Left renal cortex interstitium (tissue), 4 donors: ENCODE measurements around the gene HOXB7. TPM values are rescaled to one million over a fixed set of nuclear protein-coding genes. Genes with fewer than 3 reads are reported as not detected.

Experiments used
- DNase-seq, 4 donors: peaks; one replicate each; pipeline ENCODE4 v3.0.0-alpha.2; 2013; ENCODE audit warnings: low read depth in 4 of 4, low spot score in 2 of 4, missing footprints in 1 of 4
- polyA plus RNA-seq, 4 donors: library from polyadenylated mRNA; unstranded; fragments of 120-200 nt; gene quantifications; one replicate each; pipeline ENCODE4 v1.2.1, GENCODE V29; 2013; ENCODE audit not compliant: insufficient read length in 4 of 4

The HOXB7 gene
- polyA plus RNA-seq, 4 donors = 45.7 to 64.9 (median 51.8) TPM

- no peak for DNase-seq
These were observed 13.4 kb downstream of the HOXB7 start for GRCh38 chr17:48597528-48597777.

- DNase-seq = no peak
These were observed 13.9 kb downstream of the HOXB7 start for GRCh38 chr17:48596735-48597527.

GRCh38 chr17:48596000-48596734 lies 14.7 kb downstream of the HOXB7 start:
- DNase-seq = no peak

DNA sequence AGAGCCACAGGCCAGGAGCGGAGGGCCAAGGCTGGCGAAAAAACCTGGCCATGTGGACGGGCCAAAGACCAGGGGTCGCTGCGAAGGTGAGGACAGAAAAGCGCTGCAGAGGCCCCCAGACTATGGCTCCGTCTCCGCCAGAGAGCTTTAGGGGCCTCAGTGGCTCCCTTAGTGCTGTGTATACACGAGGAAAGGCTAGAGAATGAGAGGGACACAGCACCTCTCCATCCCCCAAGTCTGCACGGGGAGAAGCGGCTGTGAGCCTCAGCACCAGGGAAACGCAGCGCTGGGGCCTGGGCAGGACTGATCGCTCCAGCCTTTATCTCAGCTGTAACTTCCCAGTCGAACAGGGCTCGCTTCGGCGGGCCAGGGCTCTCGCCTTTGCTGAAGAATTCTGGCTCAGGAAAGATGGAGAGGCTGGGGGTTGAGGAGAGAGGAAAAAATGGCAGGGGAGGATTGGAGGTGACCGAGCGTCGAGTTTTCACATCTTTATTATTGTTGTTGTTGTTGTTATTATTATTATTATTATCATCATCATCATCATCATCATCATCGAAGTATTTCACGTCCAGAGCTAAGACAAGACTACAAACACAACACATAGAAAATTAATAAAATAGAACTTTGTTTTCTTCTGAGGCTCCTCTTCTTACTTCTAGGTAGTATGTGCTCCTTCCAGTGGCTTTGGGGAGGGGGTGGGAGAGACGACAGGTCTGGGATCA lies 15.4 kb downstream of the HOXB7 start:
- no peak for DNase-seq

- DNase-seq = no peak
These were observed 16.1 kb downstream of the HOXB7 start for GRCh38 chr17:48594538-48595277.

- DNase-seq = no peak
These were observed 16.8 kb downstream of the HOXB7 start for GRCh38 chr17:48593840-48594537.

DNA sequence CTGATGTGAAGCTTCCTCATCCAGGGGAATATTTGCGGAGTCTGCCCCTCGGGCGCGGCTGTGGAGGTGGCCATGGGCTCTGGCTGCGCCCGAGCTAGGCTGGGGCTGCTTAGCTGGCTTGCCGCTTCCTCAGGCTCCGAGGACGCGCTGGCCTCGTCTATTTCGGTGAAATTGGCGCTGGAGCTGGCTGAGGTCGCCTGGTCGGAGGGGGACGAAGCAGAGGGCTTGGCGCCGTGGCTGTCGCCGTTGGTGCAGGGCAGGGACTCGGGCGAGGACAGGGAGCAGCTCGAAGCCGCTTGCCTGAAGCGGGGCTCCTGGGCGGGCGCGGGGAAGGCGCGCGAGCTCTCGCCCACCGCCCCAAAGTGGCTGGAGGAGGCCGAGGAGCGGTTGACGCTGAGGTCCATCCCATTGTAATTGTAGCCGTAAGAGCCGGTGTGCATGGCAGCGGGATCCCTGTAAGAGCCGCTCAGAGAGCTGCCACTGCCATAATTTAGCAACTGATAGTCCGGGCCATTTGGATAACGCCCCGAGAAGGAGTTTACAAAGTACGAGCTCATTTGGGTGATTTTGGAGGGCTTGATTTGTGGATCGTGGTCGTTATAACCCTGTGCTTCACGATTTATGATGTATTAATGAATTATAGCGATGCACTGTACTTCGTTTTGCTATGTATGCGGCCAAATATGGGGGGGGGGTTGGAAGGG lies 17.5 kb downstream of the HOXB7 start, which contains the start of gene HOXB5:
TSS of gene HOXB5 (minus strand) at position 654 of the 704 bp plus-strand sequence. CDS start at position 557, 97 bp downstream.
- DNase-seq = no peak

- no peak for DNase-seq
These were observed 18.2 kb downstream of the HOXB7 start for GRCh38 chr17:48592577-48592976.

- no peak for DNase-seq
These were observed 18.7 kb downstream of the HOXB7 start for GRCh38 chr17:48592057-48592514.

GRCh38 chr17:48591255-48592056 lies 19.4 kb downstream of the HOXB7 start:
- no peak for DNase-seq

- no peak for DNase-seq
These were observed 20.1 kb downstream of the HOXB7 start for GRCh38 chr17:48590607-48591161.

- peak in 2 of 4 donors; percentile 91 to 95 for DNase-seq
These were observed 20.8 kb downstream of the HOXB7 start, which contains the start of gene HOXB3 for GRCh38 chr17:48589831-48590606. Gene HOXB3, minus strand, starts transcription at chr17:48590241. Its CDS starts 37,767 bp downstream, at chr17:48552474.

DNA sequence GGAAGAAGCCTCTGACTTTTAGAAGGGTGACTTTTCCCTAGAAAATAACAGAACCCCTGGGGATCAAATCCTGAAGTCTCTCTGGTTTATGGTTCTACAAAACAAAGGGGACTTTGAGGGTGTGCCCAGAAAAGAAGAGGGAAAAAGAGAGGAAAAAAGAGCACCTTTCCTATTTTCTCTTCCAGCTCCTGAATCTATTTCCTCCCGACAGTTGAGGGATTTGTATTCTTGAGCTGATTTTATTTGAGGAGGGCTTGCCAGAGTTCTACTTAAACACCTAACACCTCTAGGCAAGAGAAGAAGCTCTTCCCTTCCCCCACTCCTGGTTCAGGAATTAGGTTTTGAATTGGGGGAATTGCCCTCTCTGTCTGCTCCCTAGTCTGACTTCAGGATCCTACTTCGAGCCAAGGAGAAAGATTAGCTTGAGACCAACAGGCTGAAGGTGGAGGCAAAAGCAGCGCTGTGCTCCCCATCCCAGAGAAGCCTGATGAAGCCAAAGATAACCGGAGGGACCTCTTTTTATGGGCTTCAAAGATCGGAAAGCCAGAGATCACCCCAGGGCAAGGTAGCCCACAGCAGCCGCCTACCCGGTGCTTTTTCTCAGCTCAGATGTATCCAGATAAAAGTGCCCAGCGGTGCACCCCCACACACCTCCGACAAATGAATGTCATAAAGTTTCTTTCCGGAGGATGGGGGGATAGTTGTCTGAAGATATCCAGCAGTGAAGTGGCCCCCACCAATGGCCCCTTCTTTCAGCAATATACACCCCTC lies 21.6 kb downstream of the HOXB7 start:
- DNase-seq = no peak

DNA sequence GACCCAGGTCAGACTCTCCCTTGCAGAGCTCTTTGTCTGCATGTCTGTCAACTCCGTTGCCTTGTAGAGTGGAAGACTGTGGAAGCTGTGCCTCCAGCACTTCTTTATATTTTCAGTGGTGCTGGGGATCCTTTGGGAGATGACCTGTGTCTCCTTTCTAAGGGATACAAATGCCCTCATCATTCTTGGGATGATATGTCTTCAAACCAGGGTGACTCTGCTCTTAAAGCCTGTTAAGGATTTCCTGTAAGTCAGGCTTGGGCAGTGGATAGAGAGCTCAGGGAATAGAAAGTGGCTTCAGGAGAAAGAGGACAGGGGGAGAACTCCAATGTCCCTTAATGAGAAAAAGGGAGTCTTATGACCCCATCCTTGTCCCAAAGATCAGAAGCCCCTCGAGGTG lies 22.3 kb downstream of the HOXB7 start:
- DNase-seq = no peak

DNA sequence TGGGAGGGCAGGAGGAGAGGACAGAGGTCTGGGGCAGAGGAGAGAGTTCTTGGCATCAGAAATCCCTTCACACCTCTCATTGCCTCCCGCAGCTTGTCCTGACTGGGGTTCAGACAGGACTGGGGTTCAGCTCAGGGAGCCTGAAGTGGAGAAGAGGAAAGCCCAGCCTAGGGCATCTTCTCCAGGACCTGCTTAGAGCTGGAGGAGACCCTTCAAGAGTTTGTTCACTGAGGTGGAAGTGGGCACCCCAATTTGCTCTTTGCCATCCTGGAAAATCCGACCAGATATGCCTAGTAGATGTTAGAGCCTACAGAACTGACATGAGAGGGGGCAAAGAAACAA lies 22.8 kb downstream of the HOXB7 start:
- DNase-seq = no peak

GRCh38 chr17:48587276-48588073 lies 23.3 kb downstream of the HOXB7 start:
- DNase-seq = no peak
